Trophoblast cell (in vitro differentiated cells and primary cell): Measurements from ENCODE around the gene KRT78.

Source experiments
- DNase-seq, 2 donors: peaks; one replicate each; pipeline ENCODE4 v3.0.0-alpha.2; 2016
- H2AFZ ChIP-seq: 2 replicates; pipeline ENCODE4 v1.6.1; 2013; ENCODE audit warnings: low read length, moderate library complexity, mild to moderate bottlenecking; ENCODE audit not compliant: insufficient read depth, poor library complexity
- H2AK5ac ChIP-seq: 2 replicates; pipeline ENCODE4 v1.6.1; 2013; ENCODE audit warnings: mild to moderate bottlenecking, low read length
- H2BK120ac ChIP-seq: 2 replicates; pipeline ENCODE4 v1.6.1; 2013; ENCODE audit warnings: low read length, mild to moderate bottlenecking, moderate library complexity; ENCODE audit not compliant: insufficient read depth, poor library complexity
- H2BK12ac ChIP-seq: 2 replicates; pipeline ENCODE4 v1.6.1; 2013; ENCODE audit warnings: mild to moderate bottlenecking, low read length, moderate library complexity
- H2BK5ac ChIP-seq: 2 replicates; pipeline ENCODE4 v1.6.1; 2013; ENCODE audit warnings: low read length, low read depth, moderate library complexity, mild to moderate bottlenecking; ENCODE audit not compliant: poor library complexity
- H3K14ac ChIP-seq: 2 replicates; pipeline ENCODE4 v1.6.1; 2013; ENCODE audit warnings: mild to moderate bottlenecking, low read length
- H3K18ac ChIP-seq: 2 replicates; pipeline ENCODE4 v1.6.1; 2013; ENCODE audit warnings: mild to moderate bottlenecking, low read length
- H3K23ac ChIP-seq: 2 replicates; pipeline ENCODE4 v1.6.1; 2013; ENCODE audit warnings: low read length
- H3K27ac ChIP-seq: 2 replicates; pipeline ENCODE4 v1.5.1; 2013; ENCODE audit warnings: low read depth, mild to moderate bottlenecking, inconsistent platforms, low read length, moderate library complexity
- H3K27me3 ChIP-seq: 2 replicates; pipeline ENCODE4 v1.6.1; 2013; ENCODE audit warnings: inconsistent platforms, mild to moderate bottlenecking, low read length, moderate library complexity; ENCODE audit not compliant: insufficient read depth
- H3K36me3 ChIP-seq, 2 experiments: 1 replicate in 1 of 2; 2 replicates in 1 of 2; pipeline ENCODE4 v1.6.1; 2013; ENCODE audit warnings: low read length in 2 of 2, mild to moderate bottlenecking in 2 of 2, moderate library complexity in 1 of 2; ENCODE audit not compliant: insufficient read depth in 2 of 2, control insufficient read depth in 1 of 2
- H3K4ac ChIP-seq: 2 replicates; pipeline ENCODE4 v1.6.1; 2013; ENCODE audit warnings: low read depth, mild to moderate bottlenecking, low read length, moderate library complexity
- H3K4me1 ChIP-seq, 2 experiments: 1 replicate in 1 of 2; 2 replicates in 1 of 2; pipeline ENCODE4 v1.6.1; 2013; ENCODE audit warnings: low read length in 2 of 2, mild to moderate bottlenecking in 2 of 2, moderate library complexity in 1 of 2; ENCODE audit not compliant: insufficient read depth in 2 of 2, control insufficient read depth in 1 of 2
- H3K4me2 ChIP-seq: 2 replicates; pipeline ENCODE4 v1.6.1; 2013; ENCODE audit warnings: inconsistent platforms, mild to moderate bottlenecking, low read length, moderate library complexity
- H3K4me3 ChIP-seq: 2 replicates; pipeline ENCODE4 v1.5.1; 2013; ENCODE audit warnings: mild to moderate bottlenecking, low read depth, low read length, inconsistent platforms
- H3K79me1 ChIP-seq: one replicate; pipeline ENCODE4 v1.6.1; 2013; ENCODE audit warnings: low read length
- H3K79me2 ChIP-seq: 2 replicates; pipeline ENCODE4 v1.6.1; 2013; ENCODE audit warnings: low read length, mild to moderate bottlenecking; ENCODE audit not compliant: control insufficient read depth, insufficient read depth, poor library complexity
- H3K9ac ChIP-seq: 2 replicates; pipeline ENCODE4 v1.6.1; 2013; ENCODE audit warnings: mild to moderate bottlenecking, low read length
- H3K9me3 ChIP-seq: 2 replicates; pipeline ENCODE4 v1.6.1; 2013; ENCODE audit warnings: low read depth, mild to moderate bottlenecking, control low read depth, inconsistent platforms, low read length; ENCODE audit not compliant: insufficient read depth
- H4K12ac ChIP-seq: 2 replicates; pipeline ENCODE4 v1.6.1; 2013; ENCODE audit warnings: low read depth, mild to moderate bottlenecking, low read length, moderate library complexity
- H4K8ac ChIP-seq: 2 replicates; pipeline ENCODE4 v1.6.1; 2013; ENCODE audit warnings: low read depth, mild to moderate bottlenecking, low read length, moderate library complexity
- H4K91ac ChIP-seq: one replicate; pipeline ENCODE4 v1.6.1; 2013; ENCODE audit warnings: low read depth, mild to moderate bottlenecking, low read length, moderate library complexity
- WGBS: extraction: QIAGEN DNeasy Blood & Tissue Kit; methylation state at CpG from one replicate; pipeline ENCODE4 v1.1.7; 2013; ENCODE audit warnings: missing lambda C conversion rate; ENCODE audit not compliant: insufficient read length, insufficient coverage; ENCODE audit errors: extremely low coverage; 5-methylcytosine and 5-hydroxymethylcytosine counted together

The KRT78 gene

DNA sequence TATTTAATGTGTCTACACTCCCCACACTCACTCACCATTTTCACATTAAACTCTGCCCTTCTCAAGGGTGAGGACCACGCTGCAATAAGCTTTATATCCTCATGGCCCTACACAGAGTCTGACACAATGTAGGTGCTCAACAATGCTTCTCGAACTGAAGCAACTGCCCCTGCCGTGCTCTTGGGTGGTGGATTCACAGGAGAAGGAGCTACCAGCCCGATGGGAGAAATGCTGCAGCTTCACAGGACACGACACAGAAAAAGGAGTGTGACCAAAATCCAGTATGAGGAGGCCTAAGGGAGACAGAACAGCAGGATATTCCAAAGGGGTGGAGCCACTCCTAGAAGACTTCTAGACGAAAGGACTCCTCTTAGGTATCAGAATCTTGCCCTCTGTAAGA, 46.4 kb downstream of the KRT78 start:
- H4K12ac ChIP-seq = no peak overlapping the region
- H3K79me2 ChIP-seq = no peaks in the 10 kb centered on the region
- no peaks in the 10 kb centered on the region for H3K4me1 ChIP-seq
- no peak overlapping the region for H3K27ac ChIP-seq
- DNase-seq = no peak
- H2BK5ac ChIP-seq = no peak overlapping the region
- H3K27me3 ChIP-seq = no peaks in the 10 kb centered on the region
- H4K91ac ChIP-seq = no peak overlapping the region
- no peaks in the 10 kb centered on the region for H3K36me3 ChIP-seq
- H3K4me2 ChIP-seq = no peak overlapping the region
- no peaks in the 10 kb centered on the region for H3K79me1 ChIP-seq
- H4K8ac ChIP-seq = no peak overlapping the region
- H3K9ac ChIP-seq = no peak overlapping the region
- H3K18ac ChIP-seq = no peak overlapping the region
- H3K9me3 ChIP-seq = peaks cover 1% of the 10 kb centered on the region
- WGBS = no CpG with 5 or more reads among the region's 6 CpGs
- H2BK120ac ChIP-seq = no peak overlapping the region
- no peak overlapping the region for H2BK12ac ChIP-seq
- H3K4ac ChIP-seq = no peak overlapping the region
- H2AK5ac ChIP-seq = no peak overlapping the region
- H2AFZ ChIP-seq = no peak overlapping the region
- H3K4me3 ChIP-seq = no peak overlapping the region
- no peak overlapping the region for H3K14ac ChIP-seq
- no peak overlapping the region for H3K23ac ChIP-seq

DNA sequence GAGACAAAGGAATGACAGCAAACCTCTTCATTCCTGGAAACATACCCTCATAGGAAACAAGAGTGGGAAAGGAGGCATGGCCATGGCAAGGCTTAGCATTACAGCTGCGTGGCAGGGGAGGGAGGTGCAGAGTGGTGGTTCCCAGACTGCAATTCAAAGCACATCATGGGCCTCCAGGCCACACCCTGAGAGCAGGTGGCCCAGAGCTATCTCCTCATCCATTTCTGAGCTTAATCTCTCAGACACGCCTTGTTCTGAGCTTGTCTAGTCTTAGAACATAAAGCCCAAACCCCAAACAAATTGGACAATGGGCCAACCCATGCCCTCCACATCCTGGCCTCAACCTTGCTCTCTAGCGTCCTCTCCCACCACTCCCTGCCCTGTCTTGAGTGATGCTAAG, 47.0 kb downstream of the KRT78 start:
- H3K4me3 ChIP-seq = no peak overlapping the region
- H2BK12ac ChIP-seq = no peak overlapping the region
- no peaks in the 10 kb centered on the region for H3K27me3 ChIP-seq
- H4K8ac ChIP-seq = no peak overlapping the region
- H3K36me3 ChIP-seq = no peaks in the 10 kb centered on the region
- H2AFZ ChIP-seq = no peak overlapping the region
- H2BK5ac ChIP-seq = no peak overlapping the region
- no peak overlapping the region for H3K27ac ChIP-seq
- WGBS = no CpG with 5 or more reads among the region's 3 CpGs
- H3K9ac ChIP-seq = no peak overlapping the region
- H3K79me1 ChIP-seq = no peaks in the 10 kb centered on the region
- H3K4me2 ChIP-seq = no peak overlapping the region
- H3K79me2 ChIP-seq = no peaks in the 10 kb centered on the region
- no peak overlapping the region for H2BK120ac ChIP-seq
- H3K18ac ChIP-seq = no peak overlapping the region
- DNase-seq = no peak
- H2AK5ac ChIP-seq = no peak overlapping the region
- no peaks in the 10 kb centered on the region for H3K4me1 ChIP-seq
- no peak overlapping the region for H4K12ac ChIP-seq
- no peak overlapping the region for H4K91ac ChIP-seq
- H3K4ac ChIP-seq = no peak overlapping the region
- no peaks in the 10 kb centered on the region for H3K9me3 ChIP-seq
- H3K23ac ChIP-seq = no peak overlapping the region
- H3K14ac ChIP-seq = no peak overlapping the region

DNA sequence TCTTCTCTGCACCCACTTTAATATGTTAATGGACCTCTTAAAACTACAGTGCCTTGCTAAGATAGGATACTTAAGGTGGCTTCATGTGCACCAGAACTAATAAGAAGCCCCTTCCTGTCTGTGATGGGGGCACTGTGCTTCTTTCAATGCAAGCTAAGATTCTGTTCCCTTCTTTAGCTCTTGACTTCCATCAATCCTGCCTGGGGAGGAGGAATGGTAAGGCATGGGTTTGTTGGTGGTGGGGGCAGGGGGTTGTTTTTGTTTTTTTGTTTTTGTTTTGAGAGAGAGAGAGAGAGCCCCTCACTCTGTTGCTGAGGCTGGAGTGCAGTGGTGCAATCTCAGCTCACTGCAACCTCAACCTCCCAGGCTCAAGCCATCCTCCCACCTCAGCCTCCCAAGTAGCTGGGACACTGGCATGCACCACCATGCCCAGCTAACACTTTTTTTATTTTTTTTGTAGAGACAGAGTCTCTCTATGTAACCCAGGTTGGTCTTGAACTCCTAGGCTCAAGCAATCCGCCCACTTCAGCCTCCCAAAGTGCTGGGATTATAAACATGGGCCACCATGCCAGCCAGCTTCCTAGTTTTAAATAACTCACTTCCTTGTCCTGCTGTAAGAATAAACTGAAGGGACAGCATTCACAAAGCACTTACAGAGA, 48.4 kb downstream of the KRT78 start:
- H3K79me1 ChIP-seq = no peaks in the 10 kb centered on the region
- H4K12ac ChIP-seq = no peak overlapping the region
- no CpG with 5 or more reads among the region's 1 CpG for WGBS
- DNase-seq = no peak
- H3K18ac ChIP-seq = no peak overlapping the region
- H3K4me2 ChIP-seq = no peak overlapping the region
- no peak overlapping the region for H3K27ac ChIP-seq
- no peak overlapping the region for H3K4ac ChIP-seq
- no peak overlapping the region for H3K9ac ChIP-seq
- H2BK5ac ChIP-seq = no peak overlapping the region
- no peak overlapping the region for H3K4me3 ChIP-seq
- H2BK12ac ChIP-seq = no peak overlapping the region
- H4K8ac ChIP-seq = no peak overlapping the region
- H3K14ac ChIP-seq = no peak overlapping the region
- H4K91ac ChIP-seq = no peak overlapping the region
- H2AFZ ChIP-seq = no peak overlapping the region
- no peak overlapping the region for H3K23ac ChIP-seq
- H2BK120ac ChIP-seq = no peak overlapping the region
- H3K9me3 ChIP-seq = no peaks in the 10 kb centered on the region
- no peaks in the 10 kb centered on the region for H3K27me3 ChIP-seq
- H3K4me1 ChIP-seq = no peaks in the 10 kb centered on the region
- no peak overlapping the region for H2AK5ac ChIP-seq
- H3K79me2 ChIP-seq = no peaks in the 10 kb centered on the region
- no peaks in the 10 kb centered on the region for H3K36me3 ChIP-seq

DNA sequence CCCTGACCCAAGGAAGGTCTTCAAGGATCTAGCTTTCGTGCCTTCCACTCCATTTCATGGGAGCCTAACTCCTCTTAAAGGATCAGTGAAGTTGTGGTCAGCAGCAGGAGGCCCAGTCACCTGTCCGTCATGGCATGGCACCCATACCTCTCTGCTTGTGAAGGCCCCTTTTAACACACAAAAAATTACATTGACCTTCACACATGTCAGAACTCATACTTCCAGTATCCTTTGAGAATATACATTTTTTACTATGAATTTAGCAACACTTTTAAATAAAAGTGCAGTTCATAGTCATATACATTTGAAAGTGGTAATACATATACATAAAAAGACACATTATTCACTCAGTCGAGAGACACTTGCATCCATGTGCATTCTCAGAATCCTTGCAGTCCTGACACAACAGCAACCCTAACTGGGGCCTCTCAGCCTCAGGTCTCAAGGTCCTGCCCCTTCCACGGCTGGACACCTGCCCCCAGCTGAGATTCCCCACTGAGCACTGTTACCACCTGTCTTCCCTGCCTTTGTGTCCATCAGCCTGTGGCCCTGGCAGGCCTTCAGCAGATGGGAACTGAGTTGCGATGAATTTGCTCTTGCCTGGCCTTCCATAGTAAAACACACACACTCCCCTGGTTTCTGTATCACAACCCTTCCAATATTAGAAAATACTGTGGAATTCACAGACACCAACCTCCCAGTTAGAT, 49.1 kb downstream of the KRT78 start:
- no CpG with 5 or more reads among the region's 5 CpGs for WGBS
- H2AFZ ChIP-seq = no peak overlapping the region
- no peak overlapping the region for H4K12ac ChIP-seq

More for the DNA sequence above, 49.1 kb downstream of the KRT78 start:
- Histone ChIP-seq H4K8ac (no peak overlapping the region), H3K27me3 (no peaks in the 10 kb centered on the region), H3K4me3 (no peak overlapping the region), H2BK12ac (no peak overlapping the region), H2BK120ac (no peak overlapping the region), H3K14ac (no peak overlapping the region), H2BK5ac (no peak overlapping the region), H3K4me2 (no peak overlapping the region), H3K4ac (no peak overlapping the region), H3K9ac (no peak overlapping the region), H4K91ac (no peak overlapping the region), H3K27ac (no peak overlapping the region), H2AK5ac (no peak overlapping the region), H3K79me2 (no peaks in the 10 kb centered on the region), H3K36me3 (no peaks in the 10 kb centered on the region), H3K79me1 (no peaks in the 10 kb centered on the region), H3K4me1 (no peaks in the 10 kb centered on the region), H3K9me3 (no peaks in the 10 kb centered on the region), H3K23ac (no peak overlapping the region), H3K18ac (no peak overlapping the region)
- DNase-seq = no peak
